ENCODE results near the gene PLA2G15. TPM values are rescaled to one million over a fixed set of nuclear protein-coding genes. Genes with fewer than 3 reads are reported as not detected.

PLA2G15 gene
- total RNA-seq, 1 experiment from 2014 or later, result 10.2 TPM

- TF ChIP-seq ZNF317 (CRISPR knock-in tag; IDR thresholded peaks at IDR 0.05; ENCODE audit: borderline replicate concordance, low read depth), result no peak
- TF ChIP-seq, protein P1, sequence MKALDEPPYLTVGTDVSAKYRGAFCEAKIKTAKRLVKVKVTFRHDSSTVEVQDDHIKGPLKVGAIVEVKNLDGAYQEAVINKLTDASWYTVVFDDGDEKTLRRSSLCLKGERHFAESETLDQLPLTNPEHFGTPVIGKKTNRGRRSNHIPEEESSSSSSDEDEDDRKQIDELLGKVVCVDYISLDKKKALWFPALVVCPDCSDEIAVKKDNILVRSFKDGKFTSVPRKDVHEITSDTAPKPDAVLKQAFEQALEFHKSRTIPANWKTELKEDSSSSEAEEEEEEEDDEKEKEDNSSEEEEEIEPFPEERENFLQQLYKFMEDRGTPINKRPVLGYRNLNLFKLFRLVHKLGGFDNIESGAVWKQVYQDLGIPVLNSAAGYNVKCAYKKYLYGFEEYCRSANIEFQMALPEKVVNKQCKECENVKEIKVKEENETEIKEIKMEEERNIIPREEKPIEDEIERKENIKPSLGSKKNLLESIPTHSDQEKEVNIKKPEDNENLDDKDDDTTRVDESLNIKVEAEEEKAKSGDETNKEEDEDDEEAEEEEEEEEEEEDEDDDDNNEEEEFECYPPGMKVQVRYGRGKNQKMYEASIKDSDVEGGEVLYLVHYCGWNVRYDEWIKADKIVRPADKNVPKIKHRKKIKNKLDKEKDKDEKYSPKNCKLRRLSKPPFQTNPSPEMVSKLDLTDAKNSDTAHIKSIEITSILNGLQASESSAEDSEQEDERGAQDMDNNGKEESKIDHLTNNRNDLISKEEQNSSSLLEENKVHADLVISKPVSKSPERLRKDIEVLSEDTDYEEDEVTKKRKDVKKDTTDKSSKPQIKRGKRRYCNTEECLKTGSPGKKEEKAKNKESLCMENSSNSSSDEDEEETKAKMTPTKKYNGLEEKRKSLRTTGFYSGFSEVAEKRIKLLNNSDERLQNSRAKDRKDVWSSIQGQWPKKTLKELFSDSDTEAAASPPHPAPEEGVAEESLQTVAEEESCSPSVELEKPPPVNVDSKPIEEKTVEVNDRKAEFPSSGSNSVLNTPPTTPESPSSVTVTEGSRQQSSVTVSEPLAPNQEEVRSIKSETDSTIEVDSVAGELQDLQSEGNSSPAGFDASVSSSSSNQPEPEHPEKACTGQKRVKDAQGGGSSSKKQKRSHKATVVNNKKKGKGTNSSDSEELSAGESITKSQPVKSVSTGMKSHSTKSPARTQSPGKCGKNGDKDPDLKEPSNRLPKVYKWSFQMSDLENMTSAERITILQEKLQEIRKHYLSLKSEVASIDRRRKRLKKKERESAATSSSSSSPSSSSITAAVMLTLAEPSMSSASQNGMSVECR (CRISPR knock-in tag; IDR thresholded peaks at IDR 0.05; ENCODE audit: borderline replicate concordance), result no peak
- no peak for TF ChIP-seq STAT6 (CRISPR knock-in tag; conservative IDR thresholded peaks at IDR 0.05; ENCODE audit: low read depth)
- TF ChIP-seq PRRX2 (CRISPR knock-in tag; IDR thresholded peaks at IDR 0.05), result no peak
- no peak for TF ChIP-seq PRDM15 (CRISPR knock-in tag; IDR thresholded peaks at IDR 0.05)
- TF ChIP-seq, protein P2, sequence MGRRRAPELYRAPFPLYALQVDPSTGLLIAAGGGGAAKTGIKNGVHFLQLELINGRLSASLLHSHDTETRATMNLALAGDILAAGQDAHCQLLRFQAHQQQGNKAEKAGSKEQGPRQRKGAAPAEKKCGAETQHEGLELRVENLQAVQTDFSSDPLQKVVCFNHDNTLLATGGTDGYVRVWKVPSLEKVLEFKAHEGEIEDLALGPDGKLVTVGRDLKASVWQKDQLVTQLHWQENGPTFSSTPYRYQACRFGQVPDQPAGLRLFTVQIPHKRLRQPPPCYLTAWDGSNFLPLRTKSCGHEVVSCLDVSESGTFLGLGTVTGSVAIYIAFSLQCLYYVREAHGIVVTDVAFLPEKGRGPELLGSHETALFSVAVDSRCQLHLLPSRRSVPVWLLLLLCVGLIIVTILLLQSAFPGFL (CRISPR knock-in tag; IDR thresholded peaks at IDR 0.05; ENCODE audit: borderline replicate concordance), result no peak
- TF ChIP-seq SP1 (CRISPR knock-in tag; conservative IDR thresholded peaks at IDR 0.05), result peak; percentile 87
- no peak for TF ChIP-seq ZNF423 (CRISPR knock-in tag; IDR thresholded peaks at IDR 0.05)
- no peak for TF ChIP-seq GTF2I (CRISPR knock-in tag; conservative IDR thresholded peaks at IDR 0.05)
- TF ChIP-seq HMGA2 (CRISPR knock-in tag; IDR thresholded peaks at IDR 0.05), result no peak
- TF ChIP-seq NR3C1 (CRISPR knock-in tag; conservative IDR thresholded peaks at IDR 0.05; ENCODE audit: low read depth), result no peak; the same call in 1 of the 2 replicates
- TF ChIP-seq KAT7 (CRISPR knock-in tag; IDR thresholded peaks at IDR 0.05; ENCODE audit: borderline replicate concordance), result no peak
- TF ChIP-seq TP53 (CRISPR knock-in tag; IDR thresholded peaks at IDR 0.05), result peak; percentile 84; the same call in 1 of the 2 replicates
- no peak for TF ChIP-seq FOXP1 (CRISPR knock-in tag; IDR thresholded peaks at IDR 0.05; ENCODE audit: borderline replicate concordance)
- TF ChIP-seq SMAD3 (CRISPR knock-in tag; IDR thresholded peaks at IDR 0.05; ENCODE audit: borderline replicate concordance), result no peak
Observed at GRCh38 chr16:68237243-68238028, 7.7 kb upstream of the PLA2G15 start (continued).

Measured in WTC11 (cell line).